Measurements from ENCODE around the gene MESP1.
A peak's percentile ranks its signal among the peaks of the same experiment; 100 is the strongest.

MESP1 gene

DNA sequence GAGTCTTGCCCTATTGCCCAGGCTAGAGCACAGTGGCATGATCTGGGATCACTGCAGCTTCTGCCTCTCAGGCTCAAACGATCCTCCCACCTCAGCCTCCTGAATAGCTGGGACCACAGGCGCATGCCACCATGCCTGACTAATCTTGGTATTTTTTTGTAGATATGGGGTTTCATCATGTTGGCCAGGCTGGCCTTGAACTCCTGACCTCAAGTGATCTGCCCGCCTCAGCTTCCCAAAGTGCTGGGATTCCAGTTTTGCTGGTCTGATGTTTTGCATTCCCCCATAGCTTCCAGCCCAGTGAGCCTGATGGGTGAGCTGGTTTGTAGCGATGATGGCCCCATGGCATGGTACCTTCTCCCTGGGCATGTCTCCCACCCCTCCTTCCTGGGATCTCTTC is 4.7 kb upstream of the MESP1 start:
- DNase-seq, result no peak

DNA sequence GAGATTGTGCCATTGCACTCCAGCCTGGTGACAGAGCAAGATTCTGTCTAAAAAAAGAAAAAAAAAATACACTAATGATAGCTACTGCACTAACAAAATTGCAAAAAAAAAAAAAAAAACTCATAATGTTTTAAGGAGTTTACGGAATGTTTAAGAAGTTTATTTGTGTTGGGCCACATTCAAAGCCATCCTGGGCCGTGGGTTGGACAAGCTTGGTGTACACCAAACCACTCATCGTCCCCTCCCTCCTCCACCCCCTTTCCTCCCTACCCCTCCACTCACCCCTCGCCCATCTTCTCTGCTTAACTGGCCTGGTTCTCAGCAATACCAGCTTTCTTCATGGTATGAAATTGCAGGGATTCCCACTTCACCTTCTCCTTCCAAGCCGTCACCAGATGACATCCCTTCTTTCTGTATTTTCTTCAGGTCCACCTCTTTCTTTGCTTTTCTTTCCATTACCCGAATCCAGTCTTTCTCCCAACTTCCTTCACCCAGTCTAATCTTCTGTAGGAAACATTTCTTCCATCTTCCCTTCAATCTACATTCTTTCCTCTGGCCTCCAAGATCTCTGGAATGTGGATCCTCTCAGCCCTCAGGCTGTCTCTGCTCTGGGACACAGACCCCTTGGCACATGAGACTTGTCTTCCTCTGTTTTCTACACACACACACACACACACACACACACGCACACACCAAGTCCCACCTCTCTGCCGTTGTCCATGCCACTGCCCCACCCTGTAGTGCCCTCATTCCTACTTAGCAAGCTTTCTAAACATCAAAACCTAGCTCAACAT is 3.5 kb upstream of the MESP1 start:
- DNase-seq, result no peak

DNA sequence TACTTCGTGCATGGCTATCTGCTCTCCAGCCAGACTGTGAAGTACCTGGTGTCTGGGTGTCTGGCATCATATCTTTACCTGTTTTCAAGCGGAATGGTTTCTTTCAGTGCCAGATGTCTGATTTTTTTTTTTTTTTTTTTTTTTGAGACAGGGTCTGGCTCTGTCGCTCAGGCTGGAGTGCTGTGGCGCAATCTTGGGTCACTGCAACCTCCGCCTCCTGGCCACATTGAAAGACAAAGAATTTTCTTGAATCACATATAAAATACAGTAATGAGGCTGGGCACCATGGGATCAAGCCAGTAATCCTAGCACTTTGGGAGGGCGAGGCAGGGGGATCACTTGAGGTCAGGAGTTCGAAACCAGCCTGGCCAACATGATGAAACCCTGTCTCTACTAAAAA is 2.8 kb upstream of the MESP1 start:
- no peak for DNase-seq

DNA sequence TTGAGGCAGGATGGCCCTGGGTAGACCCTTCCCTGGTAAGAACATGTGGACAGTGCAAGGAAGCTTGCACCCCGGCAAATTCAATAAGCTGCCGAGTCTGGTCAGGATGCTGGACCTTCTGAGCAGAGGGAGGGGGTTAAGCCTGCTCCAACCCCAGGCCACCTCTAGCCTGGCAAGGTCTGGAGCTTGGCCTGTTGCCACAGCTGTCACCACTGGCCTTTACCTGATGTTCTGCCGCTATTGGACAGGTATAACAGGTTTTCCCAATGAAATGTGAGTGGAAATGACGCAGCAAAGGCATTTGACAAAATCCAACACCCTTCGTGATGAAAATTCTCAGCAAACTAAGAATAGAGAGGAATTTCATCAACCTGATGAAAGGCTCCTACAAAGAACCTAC is 699 bp upstream of the MESP1 start:
- no peak for DNase-seq

DNA sequence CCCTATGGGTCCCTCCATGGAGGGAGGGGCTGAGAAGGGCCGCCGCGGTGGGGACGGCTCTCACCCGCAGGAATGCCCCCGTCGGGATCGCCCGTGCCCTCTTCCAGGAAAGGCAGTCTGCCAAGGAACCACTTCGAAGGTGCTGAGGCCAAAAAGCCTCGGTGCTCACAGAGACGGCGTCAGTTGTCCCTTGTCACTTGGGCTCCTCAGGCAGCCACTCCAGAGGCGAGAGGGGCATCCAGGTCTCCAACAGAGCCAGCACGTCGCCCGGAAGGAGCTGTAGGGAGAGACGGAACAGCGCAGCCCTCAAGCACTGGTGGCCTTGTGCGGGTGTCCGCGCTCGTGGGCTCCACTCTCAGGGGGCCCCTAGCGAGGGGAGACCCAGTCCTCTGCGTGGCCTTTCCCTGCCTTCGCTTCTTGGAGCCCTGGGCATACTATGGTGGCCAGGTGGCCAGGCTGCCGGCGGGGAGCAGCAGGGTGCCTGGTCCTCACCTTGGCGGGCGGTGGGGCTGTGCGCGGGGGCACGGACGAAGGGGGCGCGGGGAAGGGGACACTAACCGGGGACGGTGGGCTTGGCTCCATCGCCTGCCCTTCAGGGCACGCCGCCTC is 994 bp downstream of the MESP1 start:
- peak in 1 of 2 donors; percentile 25 for DNase-seq

DNA sequence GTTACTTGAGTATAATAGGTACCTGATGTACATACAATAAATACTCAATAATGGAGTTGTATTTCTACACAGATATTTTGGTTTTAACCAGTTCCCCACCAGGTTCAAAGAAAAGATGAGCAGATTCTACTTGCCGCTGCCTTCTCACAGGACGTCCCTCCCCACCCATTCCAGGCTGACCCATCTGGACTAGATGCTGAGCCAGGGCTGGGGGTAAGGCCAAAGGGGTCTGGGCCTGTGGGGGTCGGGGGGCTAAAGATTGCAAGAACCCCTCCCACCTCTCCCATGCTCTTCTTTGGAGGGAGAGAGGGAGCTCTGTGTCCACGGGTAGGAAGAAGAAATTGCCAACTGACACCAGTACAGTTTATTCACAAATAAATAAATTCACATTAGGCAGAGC is 1.5 kb downstream of the MESP1 start:
- DNase-seq, result no peak

DNA sequence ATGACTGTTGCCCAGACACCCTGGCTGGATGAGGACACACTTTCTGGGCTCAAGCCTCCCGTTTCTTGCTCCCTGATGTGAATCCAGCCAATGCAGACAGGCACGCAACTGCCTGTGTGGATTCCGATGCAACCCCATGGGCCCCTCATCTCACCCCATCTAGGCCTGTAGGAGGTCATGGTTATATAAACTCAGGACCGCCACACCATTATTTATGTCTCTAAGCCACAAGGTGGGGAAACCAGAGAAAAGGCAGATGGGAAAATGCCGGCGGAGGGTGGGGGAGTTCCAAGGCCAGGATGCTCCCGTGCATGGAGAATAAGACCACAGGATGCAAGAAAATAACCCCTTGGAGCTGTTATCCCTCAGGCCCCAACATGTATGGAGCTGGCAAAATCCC is 2.0 kb downstream of the MESP1 start:
- DNase-seq, result no peak

DNA sequence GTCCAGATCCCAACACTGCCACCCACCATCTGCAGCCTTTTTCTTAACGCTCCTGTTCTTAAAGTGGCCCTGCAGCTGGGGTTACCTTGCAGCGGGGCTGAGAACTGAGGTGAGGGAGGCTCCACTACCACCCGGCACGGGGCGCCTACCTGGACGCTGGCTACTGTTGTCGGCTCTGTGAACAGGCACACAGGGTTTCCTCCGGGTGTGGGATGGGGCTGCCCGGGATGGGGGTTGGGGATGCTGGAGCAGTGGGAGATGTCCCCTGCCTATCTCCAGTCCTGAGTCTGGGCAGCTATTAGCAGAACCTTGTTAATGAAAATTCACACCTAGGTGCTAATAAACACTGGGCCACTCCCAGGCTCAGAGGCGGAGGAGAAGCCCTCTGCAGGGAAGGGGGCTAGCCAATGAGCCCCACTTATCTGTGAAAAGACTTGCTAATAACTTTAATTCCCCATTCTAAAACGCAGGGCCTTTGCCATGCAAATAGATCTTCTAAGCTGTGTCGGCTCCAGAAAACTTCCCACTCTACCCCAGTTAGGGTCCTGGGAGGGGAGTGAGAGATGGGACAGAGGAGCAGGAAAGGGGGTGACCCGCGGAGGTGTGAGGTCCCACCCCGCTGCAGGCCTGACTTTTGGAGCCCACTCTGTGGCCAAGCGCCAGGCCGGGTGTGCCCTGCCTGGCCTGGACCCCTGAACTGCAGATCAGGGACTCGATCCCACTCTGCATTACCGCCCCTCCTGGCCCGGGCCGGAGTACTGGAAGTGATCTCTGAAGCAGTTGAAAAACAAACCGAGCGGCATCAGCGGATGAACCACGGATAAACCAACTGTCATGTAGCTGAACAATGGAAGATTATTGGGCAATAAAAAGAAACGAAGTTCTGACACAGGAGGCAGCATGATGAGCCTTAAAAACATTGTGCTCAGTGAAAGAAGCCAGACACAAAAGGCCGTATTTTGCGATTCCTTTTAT is 3.1 kb downstream of the MESP1 start:
- no peak for DNase-seq

DNA sequence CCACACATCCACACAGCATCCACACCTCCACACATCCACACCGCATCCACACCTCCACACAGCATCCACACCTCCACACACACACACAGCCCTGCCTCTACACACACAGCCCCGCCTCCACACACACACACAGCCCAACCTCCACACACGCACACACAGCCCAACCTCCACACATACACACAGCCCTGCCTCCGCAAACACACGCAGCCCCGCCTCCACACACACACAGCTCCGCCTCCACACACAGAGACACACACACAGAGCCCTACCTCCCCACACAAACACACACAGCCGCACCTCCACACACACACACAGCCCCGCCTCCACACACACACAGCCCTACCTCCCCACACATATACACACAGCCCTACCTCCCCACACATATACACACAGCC is 4.7 kb downstream of the MESP1 start:
- no peak for DNase-seq

DNA sequence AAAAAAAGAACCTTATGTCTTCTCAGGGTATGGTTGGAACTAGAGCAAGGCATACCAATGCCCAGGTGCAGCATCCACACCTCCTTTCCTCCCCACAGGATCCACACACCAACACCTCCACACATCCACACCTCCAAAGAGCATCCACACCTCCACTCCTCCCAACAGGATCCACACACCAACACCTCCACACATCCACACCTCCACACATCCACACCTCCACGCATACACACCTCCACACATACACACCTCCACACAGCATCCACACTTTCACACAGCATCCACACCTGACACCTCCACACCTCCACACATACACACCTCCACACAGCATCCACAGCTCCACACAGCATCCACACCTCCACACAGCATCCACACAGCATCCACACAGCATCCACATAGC is 5.3 kb downstream of the MESP1 start:
- DNase-seq, result no peak

DNA sequence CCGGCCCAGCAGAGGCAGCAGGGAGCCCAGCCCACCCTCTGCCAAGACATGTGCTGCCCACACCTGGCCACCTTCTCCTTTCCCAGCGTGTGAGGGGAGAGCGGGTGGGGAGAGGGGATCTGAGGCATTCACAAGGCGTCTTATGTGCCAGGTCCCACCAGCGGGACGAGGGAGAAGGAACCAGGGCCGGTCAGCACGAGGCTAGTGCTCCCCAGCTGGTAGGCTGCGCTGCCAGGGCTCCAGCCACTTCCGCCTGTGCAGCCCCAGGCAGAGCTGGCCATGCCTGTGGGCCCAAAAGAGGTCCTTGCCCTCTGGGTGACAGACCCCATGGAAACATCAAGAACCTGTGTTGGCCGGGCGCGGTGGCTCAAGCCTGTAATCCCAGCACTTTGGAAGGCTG is 5.9 kb downstream of the MESP1 start:
- DNase-seq, result no peak

DNA sequence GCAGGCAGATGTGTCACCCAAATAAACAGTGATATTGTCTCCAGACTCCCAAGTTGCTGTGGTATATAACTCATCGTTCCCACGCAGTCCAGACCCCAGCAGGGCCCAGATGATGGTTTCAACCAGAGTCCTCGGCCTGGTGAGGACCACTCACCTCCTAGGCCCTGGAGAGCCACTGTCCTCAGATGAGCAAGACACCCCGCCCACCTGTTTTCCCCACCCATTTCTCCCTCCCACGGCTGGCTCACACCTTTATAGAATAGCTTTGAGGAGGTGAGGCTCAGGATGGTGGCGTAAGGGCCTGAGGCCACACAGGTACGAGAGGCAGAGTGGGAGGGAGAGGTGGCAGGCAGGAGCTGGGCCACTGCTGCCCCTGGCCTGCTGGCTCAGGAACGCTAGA is 7.5 kb downstream of the MESP1 start:
- DNase-seq, result no peak

DNA sequence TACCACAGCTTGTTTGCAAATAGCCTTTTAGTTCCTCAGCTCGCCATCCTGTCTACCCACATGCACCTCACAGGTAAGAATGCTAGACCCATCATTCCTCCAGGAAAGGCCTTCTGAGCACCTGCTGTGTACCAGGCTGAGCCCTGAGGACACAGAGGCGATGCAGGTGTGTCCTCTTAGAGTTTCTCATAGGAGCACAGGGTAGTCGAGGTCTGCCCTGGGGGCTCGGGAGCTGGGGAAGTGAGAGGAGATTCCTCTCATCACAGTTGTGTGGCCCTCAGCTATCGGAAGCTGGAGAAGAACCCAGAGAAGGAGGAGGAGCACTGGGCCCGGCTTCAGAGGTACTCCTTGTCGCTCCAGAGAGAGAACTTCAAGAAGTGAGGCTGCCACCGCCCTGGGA is 8.0 kb downstream of the MESP1 start:
- no peak for DNase-seq

DNA sequence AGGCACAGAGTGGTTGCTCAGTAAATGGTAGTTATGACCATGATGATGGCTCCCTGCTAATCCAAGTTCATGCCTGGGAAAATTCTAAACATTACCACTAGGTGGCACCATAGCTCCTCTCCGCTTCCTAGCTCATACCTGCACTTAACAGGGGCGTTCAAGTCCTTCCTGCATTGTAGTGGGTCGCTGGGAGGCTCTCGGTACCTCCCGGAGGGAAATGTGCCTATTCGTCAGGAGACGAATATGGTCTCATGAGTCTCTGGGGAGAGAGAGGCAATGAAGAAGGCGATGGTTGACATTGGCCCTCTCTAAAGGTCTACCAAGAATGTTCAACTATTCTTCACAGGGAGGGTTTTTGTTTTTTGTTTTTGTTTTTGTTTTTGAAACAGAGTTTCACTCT is 10.9 kb downstream of the MESP1 start:
- DNase-seq, result peak; percentile 6 to 67

DNA sequence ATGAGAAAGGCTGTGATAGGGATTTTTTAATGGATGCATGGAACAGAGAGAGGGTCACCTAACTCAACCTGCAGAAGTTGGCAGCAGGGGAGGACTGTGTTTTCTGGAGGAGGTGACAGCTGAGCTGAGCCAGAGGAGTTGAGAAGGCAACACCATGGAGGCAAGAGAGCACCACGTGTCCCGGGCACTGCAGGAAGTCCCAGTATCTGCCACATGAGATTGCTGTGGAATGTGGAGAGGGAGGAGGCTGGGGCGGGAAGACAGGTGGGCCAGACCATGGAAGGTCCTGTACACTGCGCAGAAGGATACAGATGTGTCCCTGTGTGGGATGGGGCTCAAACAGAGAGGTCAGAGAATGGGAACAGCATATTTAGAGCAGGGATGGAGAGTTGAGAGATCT is 15.3 kb downstream of the MESP1 start:
- no peak for DNase-seq

DNA sequence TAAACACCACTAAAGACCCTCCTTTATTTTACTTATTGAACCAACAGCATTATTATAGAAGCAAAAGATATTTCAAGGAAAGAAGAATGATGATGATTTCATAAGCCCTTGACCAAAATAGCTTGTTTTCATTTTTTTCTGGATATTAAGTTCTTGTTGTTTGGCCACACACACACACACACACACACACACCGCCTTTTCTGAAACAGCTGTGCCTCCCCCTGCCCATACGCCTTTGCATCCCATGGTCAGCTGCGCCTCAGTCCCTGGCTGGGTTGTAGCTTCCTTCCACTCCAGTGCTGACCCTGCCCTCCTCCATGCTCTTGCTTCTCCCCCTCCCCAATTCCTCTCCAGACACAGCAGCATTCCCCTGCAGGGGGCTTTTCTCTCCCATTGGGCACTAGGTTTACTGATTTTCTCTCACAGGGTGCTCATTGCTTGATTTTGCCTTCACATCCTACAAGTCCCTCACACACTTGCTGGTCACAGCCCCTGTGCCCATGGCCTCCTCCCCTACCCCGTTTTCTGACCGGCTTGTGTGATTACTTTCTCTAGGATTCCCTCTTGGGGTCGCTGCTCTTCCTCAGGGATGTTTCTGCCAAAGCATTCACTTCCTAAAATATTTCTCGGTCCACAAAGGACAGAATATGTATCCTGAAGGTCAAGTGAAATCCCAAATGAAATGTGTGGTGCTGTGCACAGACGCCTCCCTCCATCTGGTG is 18.4 kb downstream of the MESP1 start:
- no peak for DNase-seq

DNA sequence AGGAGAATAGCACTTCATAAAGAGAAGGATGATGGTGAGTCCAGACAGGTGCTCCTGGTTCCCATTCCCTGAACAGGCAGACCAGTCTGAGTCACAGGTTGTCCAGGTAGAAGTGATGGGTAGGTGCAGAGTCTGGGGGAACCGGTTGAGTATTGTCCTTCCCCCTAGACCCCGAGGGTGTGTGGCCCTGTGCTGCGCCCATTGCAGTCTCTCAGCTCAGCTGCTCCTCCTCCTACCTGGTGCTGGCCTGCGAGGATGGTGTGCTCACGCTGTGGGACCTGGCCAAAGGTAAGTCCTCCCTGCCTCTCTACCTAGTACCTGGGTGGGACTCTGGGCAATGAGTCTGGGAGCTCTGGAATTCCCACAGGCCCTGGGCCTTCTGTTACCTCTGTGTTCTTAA is 19.8 kb downstream of the MESP1 start:
- no peak for DNase-seq

DNA sequence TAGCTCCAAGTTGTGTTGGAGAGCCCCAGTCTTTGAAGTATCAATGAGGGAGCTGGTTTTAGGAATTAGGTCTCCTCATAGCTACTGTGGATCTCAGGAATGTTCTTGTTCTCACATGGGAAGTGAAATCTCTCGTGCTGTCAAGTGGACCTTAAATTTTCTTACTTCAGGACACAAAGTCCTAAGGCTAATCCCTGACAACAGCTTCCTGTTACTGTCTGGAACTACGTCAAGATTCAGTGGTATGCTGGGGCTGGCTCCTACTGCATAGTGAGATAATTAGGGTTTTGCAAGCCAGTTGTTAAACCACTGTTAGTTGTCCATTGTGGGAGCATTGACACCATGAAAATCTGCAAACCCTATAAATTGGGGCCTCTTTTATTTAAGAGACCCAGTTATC is 22.8 kb downstream of the MESP1 start:
- DNase-seq, result no peak

DNA sequence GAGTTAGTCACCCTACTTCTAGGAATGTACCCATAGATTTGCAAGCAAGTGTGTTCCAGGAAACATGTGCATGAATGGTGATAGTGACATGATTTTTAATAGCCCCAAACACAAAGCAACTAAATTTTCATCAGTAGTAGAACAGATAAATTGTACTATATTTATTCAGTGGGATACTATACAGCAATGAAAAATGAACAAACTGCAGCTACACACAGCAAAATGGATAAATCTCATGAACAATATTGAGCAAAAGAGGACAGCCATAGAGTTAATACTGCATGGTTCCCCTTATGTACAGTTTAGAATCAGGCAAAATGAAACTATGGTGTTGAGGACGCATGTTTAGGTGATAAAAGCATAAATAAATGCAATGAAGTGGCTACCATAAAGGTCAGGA is 26.0 kb downstream of the MESP1 start:
- DNase-seq, result no peak

DNA sequence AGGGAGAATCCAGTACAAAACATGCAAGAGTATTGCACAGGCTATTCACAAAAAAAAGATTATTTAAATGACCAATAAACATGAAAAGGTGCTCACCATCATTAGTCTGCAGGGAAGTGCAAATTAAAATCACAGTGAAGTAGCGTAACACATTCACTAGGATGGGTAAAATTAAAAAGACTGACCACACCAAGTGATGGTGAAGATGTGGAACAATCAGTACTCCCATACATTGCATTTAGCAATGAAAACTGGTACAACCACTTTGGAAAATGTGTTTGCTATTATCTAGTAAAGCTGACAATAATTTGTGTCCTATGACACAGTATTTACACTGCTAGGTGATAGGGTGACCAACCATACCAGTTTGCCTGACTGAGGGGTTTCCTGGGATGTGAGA is 26.4 kb downstream of the MESP1 start:
- DNase-seq, result no peak

DNA sequence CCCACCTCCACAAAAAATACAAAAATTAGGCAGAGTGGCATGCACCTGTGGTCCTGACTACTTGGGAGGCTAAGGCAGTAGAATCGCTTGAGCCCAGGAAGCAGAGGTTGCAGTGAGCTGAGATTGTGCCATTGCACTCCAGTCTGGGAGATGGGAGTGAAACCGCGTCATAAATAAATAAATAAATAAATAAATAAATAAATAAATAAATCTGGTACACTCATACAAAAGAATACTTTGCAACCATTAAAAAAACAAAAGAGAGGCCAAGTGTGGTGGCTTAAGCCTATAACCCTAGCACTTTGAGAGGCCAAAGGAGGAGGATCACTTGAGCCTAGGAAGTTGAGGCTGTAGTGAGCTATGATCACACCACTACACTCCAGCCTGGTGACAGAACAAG is 28.0 kb downstream of the MESP1 start:
- no peak for DNase-seq

DNA sequence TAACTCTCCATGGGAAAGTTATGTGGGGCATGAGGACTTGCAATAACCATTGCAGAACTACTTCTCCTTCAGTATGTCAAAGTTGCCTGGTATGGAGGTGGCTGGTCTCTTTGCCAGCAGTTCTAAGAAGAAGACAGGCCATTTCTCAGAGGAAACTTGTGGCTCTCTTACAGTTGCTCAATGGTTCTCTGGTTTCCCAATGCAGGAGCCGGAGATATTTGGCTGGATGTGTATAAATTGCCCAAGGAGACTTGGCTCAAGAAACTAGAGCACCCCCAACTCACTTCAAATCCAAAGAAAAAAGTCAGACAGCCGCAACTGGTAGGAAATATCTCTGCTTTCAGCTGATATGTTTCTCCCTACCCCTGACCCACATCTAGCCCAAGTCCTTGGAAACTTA is 36.3 kb downstream of the MESP1 start:
- no peak for DNase-seq

DNA sequence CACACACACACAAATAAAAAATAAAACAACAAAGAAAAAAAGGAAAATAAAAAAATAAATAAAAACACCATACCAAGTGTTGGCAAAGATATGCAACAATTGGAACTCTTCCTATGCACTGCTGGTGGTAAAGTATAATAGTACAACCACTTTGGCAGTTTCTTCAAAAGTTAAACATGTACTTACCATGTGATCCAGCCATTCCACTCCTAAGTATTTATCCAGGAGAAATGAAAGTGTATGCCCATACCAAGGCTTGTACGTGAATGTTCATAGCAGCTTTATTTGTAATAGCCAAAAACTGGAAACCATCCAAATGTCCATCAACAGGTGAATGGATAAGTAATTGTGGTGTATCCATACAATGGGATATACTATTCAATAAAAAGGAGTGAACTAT is 43.5 kb downstream of the MESP1 start:
- DNase-seq, result no peak

Measured in bone marrow (tissue), 2 donors.